OCI-LY1 (cell line): ENCODE measurements around the gene FCRL3.
A peak's percentile ranks its signal among the peaks of the same experiment; 100 is the strongest.

Source experiments
- H2AFZ ChIP-seq: fragments of 200-600 bp; sonication (generic), shearing (Covaris generic); 2 replicates; pipeline ENCODE4 v1.6.0; 2014; ENCODE audit warnings: antibody characterized with exemption, mild to moderate bottlenecking, low read length
- H3F3A ChIP-seq: fragments of 200-600 bp; sonication (generic), shearing (Covaris generic); 2 replicates; pipeline ENCODE4 v1.6.0; 2014; ENCODE audit warnings: mild to moderate bottlenecking, antibody characterized with exemption, low read length, moderate library complexity; ENCODE audit not compliant: insufficient read depth
- H3K27ac ChIP-seq: fragments of 200-600 bp; sonication (generic); 2 replicates; pipeline ENCODE4 v1.5.1; 2014; ENCODE audit warnings: low read length, mixed run types, mild to moderate bottlenecking, low read depth; ENCODE audit not compliant: poor library complexity, severe bottlenecking
- H3K27me3 ChIP-seq: fragments of 200-600 bp; sonication (generic); 2 replicates; pipeline ENCODE4 v1.6.0; 2014; ENCODE audit warnings: antibody characterized with exemption, mild to moderate bottlenecking, low read length, moderate library complexity; ENCODE audit not compliant: insufficient read depth
- H3K36me3 ChIP-seq: fragments of 200-600 bp; sonication (generic); 2 replicates; pipeline ENCODE4 v1.6.1; 2014; ENCODE audit warnings: mild to moderate bottlenecking, antibody characterized with exemption, low read length, moderate library complexity, mixed read lengths; ENCODE audit not compliant: insufficient read depth
- H3K4me1 ChIP-seq: fragments of 200-600 bp; sonication (generic); 2 replicates; pipeline ENCODE4 v1.5.1; 2014; ENCODE audit warnings: mild to moderate bottlenecking, low read length, moderate library complexity; ENCODE audit not compliant: insufficient read depth, severe bottlenecking
- H3K4me2 ChIP-seq: fragments of 200-600 bp; sonication (generic), shearing (Covaris generic); 2 replicates; pipeline ENCODE4 v1.6.1; 2014; ENCODE audit warnings: low read length
- H3K4me3 ChIP-seq: fragments of 200-600 bp; sonication (generic); 2 replicates; pipeline ENCODE4 v1.5.1; 2014; ENCODE audit warnings: low read length, low read depth, mild to moderate bottlenecking, mixed read lengths; ENCODE audit not compliant: poor library complexity, severe bottlenecking
- H3K79me2 ChIP-seq: fragments of 200-600 bp; shearing (Covaris generic); 2 replicates; pipeline ENCODE4 v1.6.1; 2016; ENCODE audit warnings: mixed run types, low read length, mixed read lengths; ENCODE audit not compliant: insufficient read depth
- H3K9ac ChIP-seq: fragments of 200-600 bp; sonication (generic), shearing (Covaris generic); 2 replicates; pipeline ENCODE4 v1.6.1; 2014; ENCODE audit warnings: mild to moderate bottlenecking, low read length, mixed read lengths
- H3K9me2 ChIP-seq: fragments of 200-600 bp; sonication (generic), shearing (Covaris generic); 2 replicates; pipeline ENCODE4 v1.6.1; 2014; ENCODE audit warnings: low read depth, mild to moderate bottlenecking, low read length, mixed read lengths
- H3K9me3 ChIP-seq: fragments of 200-600 bp; shearing (Covaris generic); 2 replicates; pipeline ENCODE4 v1.6.1; 2014; ENCODE audit warnings: low read length, mixed read lengths
- H4K20me1 ChIP-seq: fragments of 200-600 bp; sonication (generic), shearing (Covaris generic); 2 replicates; pipeline ENCODE4 v1.6.0; 2016; ENCODE audit warnings: mild to moderate bottlenecking, low read length; ENCODE audit not compliant: insufficient read depth
- CTCF ChIP-seq: fragments of 200-600 bp; sonication (generic), shearing (Covaris generic); IDR thresholded peaks from 2 replicates; pipeline ENCODE4 v1.5.1; 2017; ENCODE audit warnings: mild to moderate bottlenecking, antibody characterized with exemption, low read length, moderate library complexity, mixed read lengths
- EZH2 ChIP-seq: fragments of 200-600 bp; sonication (generic), shearing (Covaris generic); IDR thresholded peaks from 2 replicates; pipeline ENCODE4 v1.8.0; 2017; ENCODE audit warnings: borderline replicate concordance, mixed run types, mild to moderate bottlenecking, antibody characterized with exemption, low read length, moderate library complexity, mixed read lengths

Gene FCRL3

GRCh38 chr1:157715736-157716135 is 15.2 kb upstream of the FCRL3 start:
- Histone ChIP-seq H3K27ac (no peak overlapping the region), H3K4me1 (peaks cover 19% of the 10 kb centered on the region), H4K20me1 (no peaks in the 10 kb centered on the region), H3F3A (no peaks in the 10 kb centered on the region), H3K4me3 (no peak overlapping the region), H3K79me2 (no peaks in the 10 kb centered on the region), H3K36me3 (no peaks in the 10 kb centered on the region), H3K9me2 (no peaks in the 10 kb centered on the region), H3K4me2 (no peak overlapping the region), H3K9me3 (peaks cover 7% of the 10 kb centered on the region), H2AFZ (no peak overlapping the region), H3K27me3 (no peaks in the 10 kb centered on the region), H3K9ac (no peak overlapping the region)
- TF ChIP-seq EZH2 (no peak), CTCF (no peak)

GRCh38 chr1:157711802-157712201 is 11.2 kb upstream of the FCRL3 start:
- Histone ChIP-seq H3K27me3 (no peaks in the 10 kb centered on the region), H3K79me2 (no peaks in the 10 kb centered on the region), H3K9me3 (no peaks in the 10 kb centered on the region), H3K9me2 (no peaks in the 10 kb centered on the region), H2AFZ (peak overlapping the region; percentile 40; the same call in 1 of the 2 replicates), H3F3A (0 out of 2 replicates have a peak, but pooled peaks cover 7% of the 10 kb centered on the region), H3K4me3 (no peak overlapping the region), H4K20me1 (no peaks in the 10 kb centered on the region), H3K27ac (peak overlapping the region; percentile 52), H3K9ac (peak overlapping the region; percentile 34; the same call in 1 of the 2 replicates), H3K4me2 (peak overlapping the region; percentile 35), H3K36me3 (no peaks in the 10 kb centered on the region), H3K4me1 (peaks cover 49% of the 10 kb centered on the region)
- TF ChIP-seq CTCF (no peak), EZH2 (no peak)

- Histone ChIP-seq H3K9me3 (no peaks in the 10 kb centered on the region), H3F3A (0 out of 2 replicates have a peak, but pooled peaks cover 7% of the 10 kb centered on the region), H3K27ac (peak overlapping the region; percentile 95), H3K4me3 (peak overlapping the region; percentile 9), H2AFZ (no peak overlapping the region), H3K79me2 (peaks cover 2% of the 10 kb centered on the region), H3K4me2 (peak overlapping the region; percentile 37), H3K4me1 (peaks cover 73% of the 10 kb centered on the region), H3K9me2 (no peaks in the 10 kb centered on the region), H3K27me3 (no peaks in the 10 kb centered on the region), H3K36me3 (peaks cover 3% of the 10 kb centered on the region; the same call in 1 of the 2 replicates), H4K20me1 (no peaks in the 10 kb centered on the region), H3K9ac (peak overlapping the region; percentile 59)
- no peak for TF ChIP-seq EZH2
- no peak for TF ChIP-seq CTCF
Measured at GRCh38 chr1:157704878-157705277, 4.3 kb upstream of the FCRL3 start.
